HepG2 (cell line): ENCODE data around the gene LRRC74B. TPM values are rescaled to one million over a fixed set of nuclear protein-coding genes. Genes with fewer than 3 reads are reported as not detected.

Source experiments
- ATAC-seq: fragments of 200-7000 bp; cut with Tn5 transposase; 3 replicates; pipeline ENCODE4 v1.9.1; 2020; ENCODE audit warnings: mild to moderate bottlenecking, moderate library complexity
- BruUV-seq: library from RNA; stranded (reverse); fragments of 400-500 nt; replicated peaks from 2 replicates; lab custom pipeline; 2021; lab: Mats Ljungman, UMichigan
- CTCF ChIA-PET: fragments of 300-600 bp; formaldehyde crosslinking; extraction: SDS; loops from one replicate; lab custom pipeline; 2021; ENCODE audit warnings: low total read pairs, inconsistent platforms, low intra/inter-chr PET ratio; lab: Yijun Ruan, JAX
- POLR2A ChIA-PET: fragments of 350-600 bp; sonication (Branson Sonifier 250); formaldehyde crosslinking; loops from one replicate; lab custom pipeline; 2020; ENCODE audit warnings: antibody characterized with exemption, inconsistent platforms; lab: Yijun Ruan, JAX
- DNase-seq: peaks from one replicate; pipeline ENCODE4 v3.0.0-alpha.2; 2015; ENCODE audit warnings: low spot score
- FAIRE-seq: peaks from 3 replicates; lab custom pipeline; 2011; peaks lifted over from hg19 to GRCh38; lab: Jason Lieb, UNC
- H2AFZ ChIP-seq: one replicate; pipeline ENCODE4 v1.6.1; 2011; ENCODE audit warnings: low read length, inconsistent platforms
- H3K27ac ChIP-seq: fragments of 300-600 bp; 3 replicates; pipeline ENCODE4 v1.8.0; 2011; ENCODE audit warnings: mixed run types, mild to moderate bottlenecking, mixed read lengths, low read length, inconsistent platforms; ENCODE audit not compliant: insufficient read depth; ENCODE audit errors: extremely low read length
- H3K27me3 ChIP-seq, 2 experiments: fragments of 200-600 bp in 1 of 2; 2 replicates in 1 of 2; 3 replicates in 1 of 2; pipeline versions ENCODE4 v1.6.0 to v1.8.0; 2011; ENCODE audit warnings: low read length in 2 of 2, mild to moderate bottlenecking in 2 of 2, moderate library complexity in 2 of 2, inconsistent platforms in 1 of 2; ENCODE audit not compliant: insufficient read depth in 2 of 2, control insufficient read depth in 1 of 2
- H3K36me3 ChIP-seq, 2 experiments: fragments of 200-600 bp in 1 of 2; replicated peaks in 1 of 2; 2 replicates in 1 of 2; 3 replicates in 1 of 2; pipeline versions ENCODE4 v1.5.1 to v1.8.0; 2011; ENCODE audit warnings: low read length in 2 of 2, inconsistent platforms in 1 of 2; ENCODE audit not compliant: insufficient read depth in 2 of 2, control insufficient read depth in 1 of 2
- H3K4me1 ChIP-seq: 2 replicates; pipeline ENCODE4 v1.5.1; 2012; ENCODE audit warnings: low read length, inconsistent platforms; ENCODE audit not compliant: insufficient read depth
- H3K4me2 ChIP-seq: 2 replicates; pipeline ENCODE4 v1.6.0; 2011; ENCODE audit warnings: low read depth, low read length, inconsistent platforms
- H3K4me3 ChIP-seq, 3 experiments: fragments of 200-600 bp in 1 of 3; sonication (generic), shearing (Covaris generic) in 1 of 3; replicated peaks in 1 of 3; 2 replicates each; pipeline ENCODE4 v1.5.1; 2011 to 2016; ENCODE audit warnings: low read length in 3 of 3, inconsistent platforms in 2 of 3, low read depth in 2 of 3, mild to moderate bottlenecking in 2 of 3, control low read depth in 1 of 3, mixed read lengths in 1 of 3; ENCODE audit not compliant: insufficient read depth in 1 of 3
- H3K79me2 ChIP-seq: one replicate; pipeline ENCODE4 v1.6.1; 2011; ENCODE audit warnings: low read length, inconsistent platforms; ENCODE audit not compliant: insufficient read depth
- H3K9ac ChIP-seq: 2 replicates; pipeline ENCODE4 v1.6.0; 2011; ENCODE audit warnings: mild to moderate bottlenecking, low read depth, low read length, inconsistent platforms; ENCODE audit not compliant: insufficient read depth
- H3K9me3 ChIP-seq: 2 replicates; pipeline ENCODE4 v1.5.1; 2012; ENCODE audit warnings: mild to moderate bottlenecking, low read length
- H4K20me1 ChIP-seq: 2 replicates; pipeline ENCODE4 v1.6.0; 2011; ENCODE audit warnings: inconsistent platforms, mild to moderate bottlenecking, low read length, moderate library complexity; ENCODE audit not compliant: insufficient read depth
- ATF2 ChIP-seq: sonication (generic); formaldehyde crosslinking; IDR thresholded peaks from 2 replicates; pipeline ENCODE4 v1.4.0; 2020; ENCODE audit warnings: missing genetic modification reagents
- FOXK1 ChIP-seq: sonication (generic); formaldehyde crosslinking; IDR thresholded peaks from 2 replicates; pipeline ENCODE4 v1.4.0; 2020; ENCODE audit warnings: low read depth, missing genetic modification reagents, borderline replicate concordance
- MTF1 ChIP-seq: sonication (generic); formaldehyde crosslinking; IDR thresholded peaks from 2 replicates; pipeline ENCODE4 v1.5.0; 2020; ENCODE audit warnings: missing genetic modification reagents
- NFE2 ChIP-seq: sonication (generic); formaldehyde crosslinking; IDR thresholded peaks from 2 replicates; pipeline ENCODE4 v1.4.0; 2020; ENCODE audit warnings: missing genetic modification reagents
- PHB2 ChIP-seq: fragments of 450-650 bp; IDR thresholded peaks from 2 replicates; pipeline ENCODE4 v1.6.1; 2018; ENCODE audit not compliant: partially characterized antibody
- TBL1XR1 ChIP-seq: fragments of 150-350 bp; IDR thresholded peaks from 2 replicates; pipeline ENCODE4 v1.6.1; 2014; ENCODE audit warnings: borderline replicate concordance, low read length; ENCODE audit not compliant: partially characterized antibody
- TMF1 ChIP-seq: sonication (generic); formaldehyde crosslinking; IDR thresholded peaks from 2 replicates; pipeline ENCODE4 v1.8.1; 2022; ENCODE audit warnings: low read depth, missing genetic modification reagents
- ZFP91 ChIP-seq: sonication (generic); formaldehyde crosslinking; IDR thresholded peaks from 2 replicates; pipeline ENCODE4 v1.9.0; 2022; ENCODE audit warnings: missing genetic modification reagents, mild to moderate bottlenecking, borderline replicate concordance
- ZGPAT ChIP-seq: IDR thresholded peaks from 2 replicates; pipeline ENCODE4 v1.6.1; 2016; ENCODE audit warnings: mild to moderate bottlenecking
- ZHX2 ChIP-seq, 2 experiments: sonication (generic) in 1 of 2; formaldehyde crosslinking in 1 of 2; IDR thresholded peaks; 2 replicates each; pipeline versions ENCODE4 v1.6.1 to v1.9.0; 2014 to 2022; ENCODE audit warnings: antibody characterized with exemption in 1 of 2, borderline replicate concordance in 1 of 2, inconsistent platforms in 1 of 2, low read depth in 1 of 2, missing genetic modification reagents in 1 of 2
- ZMYM2 ChIP-seq: sonication (generic); formaldehyde crosslinking; IDR thresholded peaks from 2 replicates; pipeline ENCODE4 v1.8.0; 2022; ENCODE audit warnings: mild to moderate bottlenecking, missing genetic modification reagents
- ZNF24 ChIP-seq: fragments of 450-650 bp; IDR thresholded peaks from 2 replicates; pipeline ENCODE4 v1.6.1; 2017; ENCODE audit warnings: antibody characterized with exemption, mild to moderate bottlenecking
- ZNF282 ChIP-seq: fragments of 450-650 bp; IDR thresholded peaks from 2 replicates; pipeline ENCODE4 v1.6.1; 2018; ENCODE audit not compliant: partially characterized antibody
- ZNF484 ChIP-seq: sonication (generic); formaldehyde crosslinking; IDR thresholded peaks from 2 replicates; pipeline ENCODE4 v1.5.1; 2020; ENCODE audit warnings: mild to moderate bottlenecking, low read depth, missing genetic modification reagents, borderline replicate concordance
- ZSCAN22 ChIP-seq: sonication (generic); formaldehyde crosslinking; IDR thresholded peaks from 2 replicates; pipeline ENCODE4 v1.4.0; 2020; ENCODE audit warnings: mild to moderate bottlenecking, missing genetic modification reagents
- WGBS: methylation state at CpG from one replicate; pipeline ENCODE4 v1.1.6; 2017; ENCODE audit warnings: low lambda C conversion rate; 5-methylcytosine and 5-hydroxymethylcytosine counted together
- in situ Hi-C: cut with HindIII; loops from 2 replicates; pipeline ENCODE4 v1.10.0; 2017; ENCODE audit warnings: low pct_unique_long_range_greater_than_20kb; ENCODE audit not compliant: extremely low pct_ligation_motif_present
- intact Hi-C: fragments of 100-400 bp; cut with micrococcal nuclease; formaldehyde crosslinking; loops from one replicate; pipeline ENCODE4 v1.10.0; 2022; ENCODE audit not compliant: unreplicated experiment
- polyA plus RNA-seq, 8 experiments: library from polyadenylated mRNA; depleted of rRNA in 3 of 8; stranded (reverse) in 7 of 8; unstranded in 1 of 8; fragments of >200 nt; fragmentation: Illumina TruSeq in 4 of 8; extraction: Trizol in 4 of 8; gene quantifications; 2 replicates each; pipeline versions ENCODE4 v1.2.1 to v1.2.3, GENCODE V29; 2011 to 2016; ENCODE audit warnings: low read depth in 4 of 8, missing spikeins in 1 of 8, mixed read lengths in 1 of 8; ENCODE audit not compliant: insufficient read depth in 1 of 8
- total RNA-seq, 5 experiments: library from RNA; depleted of rRNA; stranded (reverse); fragments of >200 nt; fragmentation: Illumina TruSeq; extraction: Trizol; gene quantifications; 2 replicates each; pipeline ENCODE4 v1.2.3, GENCODE V29; 2016; ENCODE audit warnings: low read depth in 1 of 5

The LRRC74B gene
- total and polyA plus RNA-seq, 2 of the 13 experiments (the other 11 are each of a cell fraction or from before 2014, with no cell fraction given): not detected

GRCh38 chr22:21018314-21018713 lies 27.4 kb upstream of the LRRC74B start:
- Histone ChIP-seq H3K79me2 (no peaks in the 10 kb centered on the region), H4K20me1 (no peaks in the 10 kb centered on the region), H3K9me3 (no peaks in the 10 kb centered on the region), H3K27me3 (peaks cover 0 to 17% of the 10 kb centered on the region in 2 experiments; a peak in 4 of 5 replicates), H3K9ac (no peak overlapping the region), H3K4me1 (peaks cover 55% of the 10 kb centered on the region), H3K4me2 (no peak overlapping the region), H3K4me3 (no peak overlapping the region), H3K36me3 (no peaks in the 10 kb centered on the region), H2AFZ (no peak overlapping the region), H3K27ac (no peak overlapping the region)
- intact Hi-C loops: no loop called here
- DNase-seq (no peak), ATAC-seq (no peak), FAIRE-seq (no peak)
- in situ Hi-C loops: no loop called here
- POLR2A ChIA-PET: no interaction called here
- no TSS peak for BruUV-seq
- WGBS: 32% methylated on average over 4 of the region's 4 CpGs
- CTCF ChIA-PET: no interaction called here
- TF ChIP-seq ZSCAN22 (CRISPR knock-in tag): no peak
- no peak for TF ChIP-seq ZNF24
- TF ChIP-seq ZMYM2 (CRISPR knock-in tag): no peak
- TF ChIP-seq PHB2: no peak
- no peak for TF ChIP-seq TMF1 (CRISPR knock-in tag)
- no peak for TF ChIP-seq ZFP91 (CRISPR knock-in tag)
- no peak for TF ChIP-seq NFE2
- TF ChIP-seq ATF2: no peak
- no peak for TF ChIP-seq MTF1
- no peak for TF ChIP-seq ZNF282
- no peak for TF ChIP-seq ZGPAT (CRISPR knock-in tag)
- no peak for TF ChIP-seq FOXK1 (CRISPR knock-in tag)
- no peak for TF ChIP-seq ZNF484
- no peak for TF ChIP-seq TBL1XR1
- TF ChIP-seq ZHX2 (IDR thresholded peaks at IDR 0.05; ENCODE audit: low read depth): no peak
- no peak for TF ChIP-seq ZHX2 (CRISPR knock-in tag; IDR thresholded peaks at IDR 0.05; ENCODE audit: borderline replicate concordance)
